HepG2 (cell line): ENCODE results near the gene SFXN2. TPM values are rescaled to one million over a fixed set of nuclear protein-coding genes. Genes with fewer than 3 reads are reported as not detected.

Experiments used
- ADNP ChIP-seq: sonication (generic); formaldehyde crosslinking; IDR thresholded peaks from 2 replicates; pipeline ENCODE4 v1.4.0; 2020; ENCODE audit warnings: missing genetic modification reagents
- ATF7 ChIP-seq, 2 experiments: fragments of 450-650 bp in 1 of 2; sonication (generic) in 1 of 2; formaldehyde crosslinking in 1 of 2; IDR thresholded peaks; 2 replicates each; pipeline versions ENCODE4 v1.4.0 to v1.6.1; 2016 to 2020; ENCODE audit warnings: antibody characterized with exemption in 1 of 2, mild to moderate bottlenecking in 1 of 2, missing genetic modification reagents in 1 of 2
- CENPT ChIP-seq: sonication (generic); formaldehyde crosslinking; IDR thresholded peaks from 2 replicates; pipeline ENCODE4 v1.8.0; 2022; ENCODE audit warnings: low read depth, mild to moderate bottlenecking, moderate library complexity, missing genetic modification reagents
- DNMT3B ChIP-seq: conservative IDR thresholded peaks from 2 replicates; pipeline ENCODE4 v1.6.1; 2016; ENCODE audit warnings: missing biosample characterization, control low read depth
- FIP1L1 ChIP-seq: fragments of 200-400 bp; formaldehyde crosslinking; IDR thresholded peaks from 2 replicates; pipeline ENCODE4 v1.6.1; 2018; ENCODE audit warnings: low read depth, mild to moderate bottlenecking, low read length, moderate library complexity, borderline replicate concordance; ENCODE audit not compliant: insufficient read depth
- FOXC1 ChIP-seq: sonication (generic); formaldehyde crosslinking; IDR thresholded peaks from 2 replicates; pipeline ENCODE4 v1.8.0; 2022; ENCODE audit warnings: mild to moderate bottlenecking, missing genetic modification reagents, borderline replicate concordance
- FOXP4 ChIP-seq: sonication (generic); formaldehyde crosslinking; IDR thresholded peaks from 2 replicates; pipeline ENCODE4 v1.4.0; 2020; ENCODE audit warnings: missing genetic modification reagents
- GATA4 ChIP-seq: sonication (generic); IDR thresholded peaks from 2 replicates; pipeline ENCODE4 v1.6.1; 2016; ENCODE audit warnings: antibody characterized with exemption, low read depth, borderline replicate concordance
- GTF3A ChIP-seq: sonication (generic); formaldehyde crosslinking; conservative IDR thresholded peaks from 2 replicates; pipeline ENCODE4 v1.4.0; 2020; ENCODE audit warnings: mild to moderate bottlenecking, missing genetic modification reagents
- HNRNPH1 ChIP-seq: fragments of 200-400 bp; formaldehyde crosslinking; optimal IDR thresholded peaks from 2 replicates; pipeline ENCODE3; 2017; ENCODE audit warnings: mild to moderate bottlenecking, low read depth, low read length
- HOMEZ ChIP-seq: IDR thresholded peaks from 2 replicates; pipeline ENCODE4 v1.6.1; 2016; ENCODE audit warnings: low read depth
- NAIF1 ChIP-seq: sonication (generic); formaldehyde crosslinking; IDR thresholded peaks from 2 replicates; pipeline ENCODE4 v1.5.0; 2020; ENCODE audit warnings: mild to moderate bottlenecking, missing genetic modification reagents, borderline replicate concordance
- NR2C2 ChIP-seq: sonication (generic); formaldehyde crosslinking; IDR thresholded peaks from 2 replicates; pipeline ENCODE4 v1.4.0; 2020; ENCODE audit warnings: missing genetic modification reagents, mild to moderate bottlenecking, moderate library complexity, borderline replicate concordance
- RCOR2 ChIP-seq: IDR thresholded peaks from 2 replicates; pipeline ENCODE4 v1.6.1; 2016; ENCODE audit warnings: missing biosample characterization, missing genetic modification reagents
- SIN3A ChIP-seq: IDR thresholded peaks from 2 replicates; pipeline ENCODE4 v1.6.1; 2011; ENCODE audit warnings: low read depth, mild to moderate bottlenecking, control low read depth, low read length, borderline replicate concordance
- SP2 ChIP-seq: sonication (generic); formaldehyde crosslinking; IDR thresholded peaks from 2 replicates; pipeline ENCODE4 v1.5.1; 2020; ENCODE audit warnings: mild to moderate bottlenecking, missing genetic modification reagents
- TBL1XR1 ChIP-seq: fragments of 150-350 bp; IDR thresholded peaks from 2 replicates; pipeline ENCODE4 v1.6.1; 2014; ENCODE audit warnings: borderline replicate concordance, low read length; ENCODE audit not compliant: partially characterized antibody
- ZBTB10 ChIP-seq: sonication (generic); formaldehyde crosslinking; IDR thresholded peaks from 2 replicates; pipeline ENCODE4 v1.4.0; 2020; ENCODE audit warnings: missing genetic modification reagents, borderline replicate concordance
- ZBTB7B ChIP-seq: sonication (generic); formaldehyde crosslinking; IDR thresholded peaks from 2 replicates; pipeline ENCODE4 v1.4.0; 2020; ENCODE audit warnings: missing genetic modification reagents
- ZBTB8A ChIP-seq: sonication (generic); formaldehyde crosslinking; IDR thresholded peaks from 2 replicates; pipeline ENCODE4 v1.4.0; 2020; ENCODE audit warnings: mild to moderate bottlenecking, low read depth, missing genetic modification reagents, borderline replicate concordance
- ZNF326 ChIP-seq: sonication (generic); formaldehyde crosslinking; IDR thresholded peaks from 2 replicates; pipeline ENCODE4 v1.4.0; 2020; ENCODE audit warnings: missing genetic modification reagents, borderline replicate concordance
- ZZZ3 ChIP-seq: sonication (generic); formaldehyde crosslinking; IDR thresholded peaks from 2 replicates; pipeline ENCODE4 v1.4.0; 2020; ENCODE audit warnings: missing genetic modification reagents, mild to moderate bottlenecking, borderline replicate concordance
- polyA plus RNA-seq, 8 experiments: library from polyadenylated mRNA; depleted of rRNA in 3 of 8; stranded (reverse) in 7 of 8; unstranded in 1 of 8; fragments of >200 nt; fragmentation: Illumina TruSeq in 4 of 8; extraction: Trizol in 4 of 8; gene quantifications; 2 replicates each; pipeline versions ENCODE4 v1.2.1 to v1.2.3, GENCODE V29; 2011 to 2016; ENCODE audit warnings: low read depth in 4 of 8, missing spikeins in 1 of 8, mixed read lengths in 1 of 8; ENCODE audit not compliant: insufficient read depth in 1 of 8
- total RNA-seq, 5 experiments: library from RNA; depleted of rRNA; stranded (reverse); fragments of >200 nt; fragmentation: Illumina TruSeq; extraction: Trizol; gene quantifications; 2 replicates each; pipeline ENCODE4 v1.2.3, GENCODE V29; 2016; ENCODE audit warnings: low read depth in 1 of 5

The SFXN2 gene
- total and polyA plus RNA-seq, 2 of the 13 experiments (the other 11 are each of a cell fraction or from before 2014, with no cell fraction given) = 12.8 to 21.1 TPM

GRCh38 chr10:102714621-102715455, at the start of gene SFXN2 (continued):
- TF ChIP-seq SIN3A (peak; percentile 1), GTF3A (CRISPR knock-in tag) (no peak), NR2C2 (CRISPR knock-in tag) (0 out of 2 replicates have a peak, but pooled peaks have one; percentile 14), TBL1XR1 (no peak), ZBTB7B (CRISPR knock-in tag) (no peak), HOMEZ (CRISPR knock-in tag) (no peak), CENPT (CRISPR knock-in tag) (no peak), ZBTB8A (CRISPR knock-in tag) (0 out of 2 replicates have a peak, but pooled peaks have one; percentile 31), NAIF1 (CRISPR knock-in tag) (no peak), ADNP (CRISPR knock-in tag) (no peak), FIP1L1 (no peak), ZNF326 (CRISPR knock-in tag) (no peak), FOXP4 (CRISPR knock-in tag) (no peak), ZBTB10 (CRISPR knock-in tag) (no peak), GATA4 (no peak), FOXC1 (CRISPR knock-in tag) (no peak), DNMT3B (no peak), RCOR2 (no peak), ZZZ3 (peak; percentile 66; the same call in 1 of the 2 replicates), HNRNPH1 (no peak), ATF7 (IDR thresholded peaks at IDR 0.05) (no peak), ATF7 (CRISPR knock-in tag; IDR thresholded peaks at IDR 0.05) (no peak), SP2 (CRISPR knock-in tag) (no peak)
